Measurements from ENCODE around the gene IGFLR1.

DNA sequence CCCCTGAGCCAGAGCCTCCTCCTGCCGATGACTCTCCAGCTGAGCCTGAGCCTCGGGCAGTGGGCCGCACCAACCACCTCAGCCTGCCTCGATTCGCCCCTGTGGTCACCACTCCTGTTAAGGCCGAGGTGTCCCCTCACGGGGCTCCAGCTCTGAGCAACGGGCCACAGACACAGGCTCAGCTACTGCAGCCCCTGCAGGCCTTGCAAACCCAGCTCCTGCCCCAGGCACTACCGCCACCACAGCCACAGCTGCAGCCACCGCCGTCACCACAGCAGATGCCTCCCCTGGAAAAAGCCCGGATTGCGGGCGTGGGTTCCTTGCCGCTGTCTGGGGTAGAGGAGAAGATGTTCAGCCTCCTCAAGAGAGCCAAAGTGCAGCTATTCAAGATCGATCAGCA lies 20.9 kb downstream of the IGFLR1 start:
- no peak for TF ChIP-seq CTCF (IDR thresholded peaks at IDR 0.05)
- TF ChIP-seq POLR2A (IDR thresholded peaks at IDR 0.05) = no peak
